GM21390 (cell line): ENCODE measurements around the gene PSMD2.

ENCODE experiments used
- ATAC-seq: cut with Tn5 transposase; IDR thresholded peaks from one replicate; pipeline ENCODE4 v1.9.1; 2021; ENCODE audit not compliant: unreplicated experiment

Gene PSMD2

DNA sequence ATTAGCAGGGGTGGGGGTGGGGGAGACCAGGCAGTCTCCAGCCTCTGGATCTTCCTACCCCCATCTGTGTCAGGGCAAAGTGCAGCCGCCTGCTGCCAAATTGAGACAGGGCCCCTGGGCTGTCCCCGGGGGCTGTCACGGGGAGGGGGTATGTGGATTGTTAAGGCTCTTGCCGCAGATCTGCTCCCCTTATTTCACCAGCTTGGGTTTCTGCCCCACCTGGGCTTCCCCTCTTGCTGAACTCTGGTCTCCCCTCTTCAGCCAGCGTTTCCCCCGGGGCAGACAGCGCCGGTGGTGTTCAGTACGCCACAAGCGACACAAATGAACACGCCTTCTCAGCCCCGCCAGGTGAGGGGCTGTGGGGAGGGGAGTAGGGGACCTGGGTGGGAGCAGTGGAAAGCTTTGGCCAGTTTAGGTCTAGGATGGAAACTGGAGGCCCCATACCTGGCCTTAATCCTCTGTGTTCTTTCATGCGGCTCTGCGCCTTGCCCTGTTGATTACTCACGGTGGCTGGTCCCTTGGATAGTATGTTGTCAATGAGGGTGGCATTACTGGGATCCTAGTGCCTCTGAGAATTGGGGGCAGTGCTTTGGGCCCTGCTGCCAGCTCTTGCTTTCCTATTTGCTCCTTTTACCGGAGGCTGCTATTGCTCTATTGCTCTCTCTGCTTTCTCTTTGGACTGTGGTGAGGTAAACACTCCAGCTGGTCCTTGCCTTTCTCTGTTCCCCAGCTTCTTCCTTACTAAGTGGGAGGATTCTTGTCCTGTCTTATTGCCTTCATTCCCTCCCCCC lies 17.0 kb downstream of the PSMD2 start:
- ATAC-seq, result no peak

DNA sequence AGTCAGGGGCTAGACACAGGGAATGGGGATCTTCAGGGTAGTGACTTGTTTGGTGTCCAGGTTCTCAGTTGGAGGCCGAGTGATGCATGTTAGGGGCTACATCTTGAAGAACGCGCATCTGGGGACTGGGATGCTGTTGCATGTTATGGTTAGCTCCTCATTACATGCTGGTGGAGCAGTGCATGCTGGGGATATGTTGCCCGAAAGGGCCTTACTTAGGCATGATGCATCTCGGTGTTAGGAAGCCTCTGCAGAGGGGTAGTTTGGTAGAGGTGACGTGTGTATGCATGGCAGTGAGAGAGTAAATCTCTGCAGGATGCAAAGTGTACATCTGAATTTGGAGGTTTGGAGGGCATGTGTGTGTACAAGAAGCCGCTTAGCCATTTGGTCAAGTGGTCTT lies 17.8 kb downstream of the PSMD2 start:
- ATAC-seq, result no peak

DNA sequence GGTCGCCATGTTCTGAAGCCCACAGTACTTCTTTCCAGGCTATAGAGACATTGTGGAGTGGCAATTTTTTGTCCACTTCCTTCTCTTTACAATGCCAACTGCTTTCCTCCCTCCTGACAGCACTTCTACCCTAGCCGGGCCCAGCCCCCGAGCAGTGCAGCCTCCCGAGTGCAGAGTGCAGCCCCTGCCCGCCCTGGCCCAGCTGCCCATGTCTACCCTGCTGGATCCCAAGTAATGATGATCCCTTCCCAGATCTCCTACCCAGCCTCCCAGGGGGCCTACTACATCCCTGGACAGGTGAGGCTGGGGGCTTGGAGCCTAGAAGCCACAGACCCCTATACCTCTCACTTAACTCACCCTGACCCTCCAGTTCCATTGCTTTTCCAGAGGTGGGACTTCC lies 18.2 kb downstream of the PSMD2 start:
- ATAC-seq, result no peak

DNA sequence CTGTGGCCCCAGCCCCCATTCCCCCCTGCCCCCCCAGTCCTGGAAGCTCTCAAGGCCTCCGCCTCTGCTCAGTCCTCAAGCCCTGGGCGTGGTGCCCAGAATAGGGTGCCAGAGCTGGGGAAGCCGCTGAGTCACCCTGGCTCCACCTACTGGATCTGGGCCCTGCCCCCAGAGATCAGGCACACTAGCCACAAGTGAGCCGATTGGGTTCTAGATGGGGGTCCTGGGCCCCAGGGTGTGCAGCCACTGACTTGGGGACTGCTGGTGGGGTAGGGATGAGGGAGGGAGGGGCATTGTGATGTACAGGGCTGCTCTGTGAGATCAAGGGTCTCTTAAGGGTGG lies 21.0 kb downstream of the PSMD2 start:
- no peak for ATAC-seq

GRCh38 chr3:184321666-184322065 lies 22.6 kb downstream of the PSMD2 start:
- no peak for ATAC-seq

GRCh38 chr3:184322731-184323487 lies 23.9 kb downstream of the PSMD2 start:
- ATAC-seq, result no peak

GRCh38 chr3:184323696-184324095 lies 24.7 kb downstream of the PSMD2 start:
- no peak for ATAC-seq

DNA sequence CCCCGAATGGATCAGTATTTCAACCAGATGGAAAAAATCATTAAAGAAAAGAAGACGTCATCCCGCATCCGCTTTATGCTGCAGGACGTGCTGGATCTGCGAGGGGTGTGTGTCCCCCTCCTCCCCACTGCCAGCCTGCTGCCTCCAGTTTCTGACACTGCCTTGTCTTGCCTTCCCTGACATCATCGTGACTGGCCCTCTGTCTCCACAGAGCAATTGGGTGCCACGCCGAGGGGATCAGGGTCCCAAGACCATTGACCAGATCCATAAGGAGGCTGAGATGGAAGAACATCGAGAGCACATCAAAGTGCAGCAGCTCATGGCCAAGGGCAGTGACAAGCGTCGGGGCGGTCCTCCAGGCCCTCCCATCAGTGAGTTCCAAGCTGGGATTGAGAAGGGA lies 26.2 kb downstream of the PSMD2 start:
- no peak for ATAC-seq

GRCh38 chr3:184325715-184326369 lies 26.8 kb downstream of the PSMD2 start:
- no peak for ATAC-seq

DNA sequence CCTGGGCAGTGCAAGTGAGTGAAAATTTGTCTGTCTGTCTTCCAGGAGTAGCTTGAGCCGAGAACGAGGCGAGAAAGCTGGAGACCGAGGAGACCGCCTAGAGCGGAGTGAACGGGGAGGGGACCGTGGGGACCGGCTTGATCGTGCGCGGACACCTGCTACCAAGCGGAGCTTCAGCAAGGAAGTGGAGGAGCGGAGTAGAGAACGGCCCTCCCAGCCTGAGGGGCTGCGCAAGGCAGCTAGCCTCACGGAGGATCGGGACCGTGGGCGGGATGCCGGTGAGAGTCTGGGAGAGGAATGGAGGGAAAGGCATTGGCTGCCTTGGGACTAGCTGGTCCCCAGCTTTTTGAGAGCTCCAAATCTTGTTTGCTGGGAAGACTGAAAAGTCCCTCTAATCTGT lies 28.1 kb downstream of the PSMD2 start:
- no peak for ATAC-seq

DNA sequence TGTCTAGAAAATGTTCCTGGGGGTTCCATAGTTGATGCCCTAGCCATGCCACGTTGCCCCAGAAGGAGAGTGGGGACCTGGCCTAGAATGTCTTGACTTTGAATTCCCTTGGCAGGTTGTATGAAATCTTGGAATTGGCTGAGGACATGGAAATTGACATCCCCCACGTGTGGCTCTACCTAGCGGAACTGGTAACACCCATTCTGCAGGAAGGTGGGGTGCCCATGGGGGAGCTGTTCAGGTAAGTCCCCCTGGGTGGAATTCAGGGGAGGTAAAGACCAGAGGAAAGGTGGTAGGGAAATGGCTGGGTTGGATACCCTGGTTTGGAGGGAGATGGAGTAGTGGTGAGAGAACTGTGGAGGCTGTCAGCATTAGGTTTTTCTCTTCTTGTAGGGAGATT lies 29.5 kb downstream of the PSMD2 start:
- no peak for ATAC-seq

GRCh38 chr3:184332370-184333090 lies 33.5 kb downstream of the PSMD2 start:
- no peak for ATAC-seq

DNA sequence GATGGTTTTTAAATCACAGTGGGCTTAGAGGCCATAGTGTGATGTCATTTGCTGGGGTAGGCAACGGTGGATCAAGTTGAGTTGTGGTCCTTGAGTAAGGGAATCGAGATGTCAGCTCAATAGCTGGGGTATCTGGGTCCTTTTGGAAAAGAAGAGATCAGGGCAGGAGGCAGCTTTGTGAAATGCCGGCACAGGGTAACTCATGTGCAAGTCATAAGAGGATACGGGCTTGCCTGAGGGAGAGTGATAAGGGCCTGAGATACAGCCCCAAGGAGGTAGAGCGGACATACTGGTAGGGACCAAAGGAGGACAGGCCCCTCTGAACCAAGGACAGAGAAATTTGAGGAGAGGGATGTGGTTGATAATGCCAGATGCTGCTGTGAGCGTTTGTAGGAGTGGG lies 34.1 kb downstream of the PSMD2 start:
- no peak for ATAC-seq

GRCh38 chr3:184333700-184334099 lies 34.7 kb downstream of the PSMD2 start:
- no peak for ATAC-seq

DNA sequence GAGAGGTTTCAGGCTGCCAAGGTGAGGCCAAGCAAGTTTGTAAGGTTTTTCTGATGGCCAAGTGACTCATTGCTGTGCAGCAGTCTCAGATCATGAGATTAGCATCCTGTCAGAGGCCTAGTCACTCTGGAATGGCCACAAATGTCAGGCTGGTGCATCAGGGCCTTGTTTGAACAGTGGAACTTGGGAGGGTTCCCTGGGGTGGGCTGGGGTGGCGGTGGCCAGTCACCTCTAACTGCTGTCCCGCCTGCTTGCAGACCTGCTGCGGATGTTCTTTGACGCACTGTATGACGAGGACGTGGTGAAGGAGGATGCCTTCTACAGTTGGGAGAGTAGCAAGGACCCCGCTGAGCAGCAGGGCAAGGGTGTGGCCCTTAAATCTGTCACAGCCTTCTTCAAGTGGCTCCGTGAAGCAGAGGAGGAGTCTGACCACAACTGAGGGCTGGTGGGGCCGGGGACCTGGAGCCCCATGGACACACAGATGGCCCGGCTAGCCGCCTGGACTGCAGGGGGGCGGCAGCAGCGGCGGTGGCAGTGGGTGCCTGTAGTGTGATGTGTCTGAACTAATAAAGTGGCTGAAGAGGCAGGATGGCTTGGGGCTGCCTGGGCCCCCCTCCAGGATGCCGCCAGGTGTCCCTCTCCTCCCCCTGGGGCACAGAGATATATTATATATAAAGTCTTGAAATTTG lies 35.6 kb downstream of the PSMD2 start:
- ATAC-seq, result no peak

GRCh38 chr3:184335291-184335660 lies 36.2 kb downstream of the PSMD2 start:
- ATAC-seq, result peak; percentile 10

- ATAC-seq, result peak; percentile 77
Measured at GRCh38 chr3:184335661-184336546, 36.9 kb downstream of the PSMD2 start.

- no peak for ATAC-seq
Measured at GRCh38 chr3:184336547-184337398, 37.7 kb downstream of the PSMD2 start.

DNA sequence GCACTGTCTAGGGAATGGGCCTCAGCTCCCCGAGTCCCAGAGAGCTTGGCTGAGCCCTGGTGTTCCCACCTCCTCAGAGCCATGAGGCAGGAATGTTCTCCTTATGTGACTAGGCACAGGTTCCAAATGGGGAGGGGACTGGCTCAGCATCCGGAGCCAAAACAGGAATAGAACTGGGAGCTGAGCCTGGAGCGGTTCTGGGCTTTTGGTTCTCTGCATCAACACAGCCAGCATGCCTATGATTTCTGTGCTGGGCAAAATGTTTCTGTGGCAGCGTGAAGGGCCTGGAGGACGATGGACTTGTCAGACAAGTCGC lies 38.3 kb downstream of the PSMD2 start, which contains the start of gene FAM131A:
Gene FAM131A (plus strand): TSS at position 202 of the 316 bp plus-strand sequence. CDS start 31 bp downstream, at position 233.
- no peak for ATAC-seq
